NCI-H2171 treated with DMSO at 0.1 percent for 48 hours (cell line): Measurements from ENCODE around the gene TGFA.
"Not testable (repeated sequence)": the region's sequence is repeated elsewhere in the genome, so short reads cannot be mapped to it uniquely, and the experiment has no call there.

ENCODE experiments used
- DNase-seq: peaks from one replicate; lab custom pipeline; 2025; lab: John Stamatoyannopoulos, UW

The TGFA gene

GRCh38 chr2:70498054-70498453 lies 55.6 kb downstream of the TGFA start:
- DNase-seq = peak; percentile 82

DNA sequence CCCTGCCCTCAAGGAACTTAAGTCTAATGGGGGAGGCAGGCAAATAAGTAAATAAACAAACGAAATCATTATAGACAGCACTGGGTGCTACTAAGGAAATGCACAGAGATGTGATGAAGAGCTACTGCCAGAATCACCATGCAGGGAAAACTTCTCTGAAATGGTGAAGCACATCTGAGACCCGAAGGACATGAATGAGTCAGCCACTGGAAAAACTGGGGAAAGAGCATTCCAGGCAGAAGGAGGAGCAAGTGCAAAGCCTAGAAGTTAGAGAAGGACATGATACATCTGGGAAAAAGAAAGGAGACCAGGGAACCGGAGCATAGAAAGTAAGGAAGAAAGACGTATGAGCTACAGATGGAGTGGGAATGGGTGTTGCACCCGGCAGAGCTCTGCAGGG lies 56.8 kb downstream of the TGFA start:
- DNase-seq = no peak

DNA sequence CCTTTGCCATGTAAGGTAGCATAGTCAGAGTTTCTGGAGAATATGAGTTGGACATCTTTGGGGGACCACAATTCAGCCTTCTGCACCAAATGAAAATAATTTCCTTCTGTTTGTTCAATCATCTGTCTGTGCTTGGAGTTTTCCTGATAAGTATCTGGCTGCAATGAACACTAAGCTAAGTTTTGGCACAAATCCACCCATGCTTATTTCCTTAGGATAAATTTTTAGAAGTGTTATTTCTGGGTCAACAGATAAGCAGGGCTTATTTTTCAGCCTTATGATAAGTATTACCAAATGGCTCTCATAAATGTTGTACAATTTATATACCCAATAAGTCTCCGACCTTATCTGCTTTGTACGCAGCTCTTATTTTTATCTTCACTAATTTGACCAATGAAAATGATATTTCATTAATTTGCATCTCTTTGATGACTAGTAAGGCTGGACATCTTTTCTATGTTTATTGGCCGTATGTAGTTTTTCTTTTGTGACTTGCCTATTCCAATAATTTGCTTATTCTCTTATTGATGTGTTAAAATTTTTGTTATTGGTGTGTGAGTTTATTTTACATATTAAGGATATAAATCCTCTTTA lies 59.2 kb downstream of the TGFA start:
- no peak for DNase-seq

GRCh38 chr2:70490381-70490780 lies 63.2 kb downstream of the TGFA start:
- no peak for DNase-seq

- DNase-seq = no peak
Observed at GRCh38 chr2:70489165-70489564, 64.5 kb downstream of the TGFA start.

DNA sequence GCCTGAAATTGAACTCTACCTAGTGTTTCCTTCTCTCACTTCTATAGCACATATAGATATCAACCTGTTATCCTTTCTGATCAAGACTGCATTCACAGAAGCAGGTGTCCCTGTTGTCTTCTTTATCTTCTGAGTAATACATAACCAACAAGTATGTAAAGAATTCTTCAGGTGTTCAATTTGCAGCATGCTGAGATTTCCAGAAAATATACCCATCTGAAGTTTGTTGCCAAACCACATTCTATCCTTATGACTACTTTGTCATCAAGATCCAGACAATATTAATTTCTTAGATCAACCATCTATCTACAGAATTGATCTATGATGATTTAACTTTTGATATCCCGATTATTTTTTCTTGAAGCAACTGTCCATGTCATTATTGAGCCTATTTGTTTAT lies 69.5 kb downstream of the TGFA start:
- DNase-seq = no peak

DNA sequence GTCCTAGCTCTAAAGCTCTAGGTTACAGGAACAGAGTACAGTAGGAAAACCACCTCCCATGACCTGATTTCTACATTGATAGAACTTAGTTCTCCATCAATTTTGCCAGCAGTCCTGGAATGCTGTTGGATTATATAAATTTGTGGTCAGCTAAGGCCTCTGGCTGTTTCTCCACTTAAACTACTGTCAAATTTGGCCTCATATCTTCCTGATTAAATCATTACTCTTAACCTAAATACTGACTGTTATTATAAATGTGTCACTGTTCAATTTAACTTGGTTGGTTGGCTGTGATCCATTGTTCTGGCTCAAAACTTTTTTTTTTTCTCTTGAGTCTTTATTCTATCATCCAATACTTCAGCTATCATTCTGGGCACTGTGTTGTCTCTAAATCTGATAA lies 71.2 kb downstream of the TGFA start:
- DNase-seq = no peak

- DNase-seq = no peak
Observed at GRCh38 chr2:70480468-70480867, 73.2 kb downstream of the TGFA start.

DNA sequence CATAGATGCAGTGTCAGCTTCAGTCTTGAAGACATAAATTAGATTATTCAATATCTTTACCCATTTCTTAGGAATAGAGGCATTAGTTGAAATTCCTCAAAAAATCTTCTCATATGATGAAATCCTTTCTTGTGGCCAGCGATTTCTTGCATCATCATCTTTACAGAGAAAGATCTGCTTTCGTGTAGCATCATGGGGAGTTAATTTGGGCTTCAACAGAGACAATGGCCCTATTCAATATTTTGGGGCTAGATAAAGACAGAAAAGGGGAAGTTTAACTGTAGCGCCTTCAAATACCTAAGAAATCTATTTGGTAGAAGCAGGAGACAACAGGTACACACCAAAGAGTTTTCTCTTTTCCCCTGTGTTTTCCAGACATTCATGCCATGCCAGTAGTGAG lies 73.8 kb downstream of the TGFA start:
- DNase-seq = no peak

GRCh38 chr2:70477441-70477844 lies 76.2 kb downstream of the TGFA start:
- no peak for DNase-seq

- DNase-seq = no peak
Observed at GRCh38 chr2:70475266-70475665, 78.4 kb downstream of the TGFA start.

- DNase-seq = no peak
Observed at GRCh38 chr2:70474256-70474848, 79.3 kb downstream of the TGFA start.

GRCh38 chr2:70473101-70473722 lies 80.4 kb downstream of the TGFA start:
- no peak for DNase-seq

- peak; percentile 38 for DNase-seq
Observed at GRCh38 chr2:70472221-70472890, 81.3 kb downstream of the TGFA start.

GRCh38 chr2:70471129-70471528 lies 82.5 kb downstream of the TGFA start:
- DNase-seq = no peak

DNA sequence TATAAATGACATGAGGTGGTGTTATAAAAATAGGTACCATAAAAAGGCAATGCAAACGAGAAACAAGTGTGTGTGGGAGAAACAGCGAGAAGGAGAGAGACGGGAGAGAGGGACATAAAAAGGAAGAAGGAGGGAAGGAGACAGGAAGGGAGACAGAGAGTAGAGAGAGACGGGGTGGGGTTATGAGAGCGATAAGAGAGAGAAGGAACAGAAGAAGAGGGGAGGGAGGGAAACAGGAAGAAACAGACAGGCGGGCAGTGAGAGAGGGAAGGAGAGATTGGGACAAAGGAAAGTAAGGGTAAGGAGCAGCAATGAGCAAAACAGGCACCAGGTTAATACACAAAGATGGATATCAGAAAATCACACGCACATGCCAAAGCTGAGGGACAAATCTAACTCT lies 83.7 kb downstream of the TGFA start:
- DNase-seq = no peak

DNA sequence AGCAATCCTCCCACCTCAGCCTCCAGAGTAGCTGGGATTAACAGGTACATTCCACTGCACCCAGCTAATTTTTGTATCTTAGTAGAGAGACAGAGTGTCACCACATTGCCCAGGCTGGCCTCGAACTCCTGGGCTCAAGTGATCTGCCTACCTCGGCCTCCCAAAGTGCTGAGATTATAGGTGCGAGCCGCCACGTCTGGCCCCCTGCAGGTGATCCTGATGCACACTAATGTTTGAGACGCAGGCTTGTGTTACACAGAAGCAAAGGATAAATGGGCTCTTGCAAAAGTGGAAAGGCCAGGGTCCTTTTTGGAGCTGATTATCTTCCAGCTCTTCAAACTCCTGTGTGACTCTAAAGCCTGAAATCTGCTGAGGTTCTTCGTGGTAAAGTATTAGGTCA lies 84.2 kb downstream of the TGFA start:
- no peak for DNase-seq

DNA sequence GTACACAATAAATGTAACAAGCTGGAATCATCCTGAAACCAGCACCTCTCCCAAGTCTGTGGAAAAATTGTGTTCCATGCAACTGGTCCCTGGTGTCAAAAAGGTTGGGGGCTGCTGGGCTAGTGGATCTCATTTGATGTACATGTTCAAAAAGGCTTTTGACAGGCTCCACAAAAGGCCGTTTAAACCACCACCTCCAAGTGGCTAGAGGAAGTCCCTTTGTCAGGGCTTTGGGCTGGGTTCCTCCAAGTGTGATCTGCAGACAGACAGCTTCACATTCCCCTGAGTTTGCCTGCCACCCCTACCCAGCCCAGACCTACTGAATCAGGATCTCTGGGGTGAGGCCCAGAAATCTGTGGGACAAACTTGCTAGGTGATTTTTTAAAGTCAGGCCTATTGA lies 84.7 kb downstream of the TGFA start:
- no peak for DNase-seq

- DNase-seq = no peak
Observed at GRCh38 chr2:70467831-70468779, 85.5 kb downstream of the TGFA start.

GRCh38 chr2:70467237-70467636 lies 86.4 kb downstream of the TGFA start:
- DNase-seq = no peak

DNA sequence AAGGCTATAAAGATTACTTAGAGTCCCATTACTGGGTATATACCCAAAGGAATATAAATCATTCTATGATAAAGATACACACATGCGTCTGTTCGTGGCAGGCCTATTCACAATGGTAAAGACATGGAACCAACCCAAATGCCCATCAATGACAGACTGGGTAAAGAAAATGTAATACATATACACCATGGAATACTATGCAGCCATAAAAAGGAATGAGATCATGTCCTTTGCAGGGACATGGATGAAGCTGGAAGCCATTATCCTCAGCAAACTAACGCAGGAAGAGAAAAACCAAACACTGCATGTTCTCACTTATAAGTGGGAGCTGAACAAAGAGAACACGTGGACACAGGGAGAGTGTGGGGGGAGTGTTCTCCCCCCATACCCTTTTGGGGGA lies 87.0 kb downstream of the TGFA start:
- not testable (repeated sequence) for DNase-seq

GRCh38 chr2:70463997-70464396 lies 89.6 kb downstream of the TGFA start:
- no peak for DNase-seq
